A673 (cell line): ENCODE results near the gene LCP2. TPM values are rescaled to one million over a fixed set of nuclear protein-coding genes. Genes with fewer than 3 reads are reported as not detected.

Experiments
- BruUV-seq: library from RNA; stranded (reverse); fragments of 400-500 nt; replicated peaks from 2 replicates; lab custom pipeline; 2021; lab: Mats Ljungman, UMichigan
- CTCF ChIA-PET: fragments of 300-600 bp; sonication (Branson Sonifier 250); formaldehyde crosslinking; loops from one replicate; lab custom pipeline; 2022; ENCODE audit warnings: antibody characterized with exemption; lab: Charles Lee
- POLR2A ChIA-PET: fragments of 300-600 bp; sonication (Branson Sonifier 250); formaldehyde crosslinking; loops from one replicate; lab custom pipeline; 2022; ENCODE audit warnings: antibody characterized with exemption; ENCODE audit not compliant: low non-redundant PET; lab: Charles Lee
- DNase-seq: peaks from one replicate; pipeline ENCODE4 v3.0.0-alpha.2; 2015; ENCODE audit warnings: low spot score
- H3K27ac ChIP-seq: fragments of 200-600 bp; sonication (generic); 2 replicates; pipeline ENCODE4 v1.5.1; 2016; ENCODE audit warnings: mixed run types, low read depth, mild to moderate bottlenecking, mixed read lengths, antibody characterized with exemption, low read length; ENCODE audit not compliant: poor library complexity, severe bottlenecking
- H3K27me3 ChIP-seq: fragments of 200-600 bp; sonication (generic); replicated peaks from 2 replicates; pipeline ENCODE4 v1.6.1; 2017; ENCODE audit warnings: mixed run types, low read depth, mild to moderate bottlenecking, mixed read lengths, antibody characterized with exemption, low read length; ENCODE audit not compliant: insufficient read depth, poor library complexity
- H3K36me3 ChIP-seq: fragments of 200-600 bp; sonication (generic); 2 replicates; pipeline ENCODE4 v1.6.1; 2016; ENCODE audit warnings: mixed run types, mild to moderate bottlenecking, mixed read lengths, antibody characterized with exemption, low read length; ENCODE audit not compliant: insufficient read depth, poor library complexity, severe bottlenecking
- H3K4me1 ChIP-seq: fragments of 200-600 bp; sonication (generic); 2 replicates; pipeline ENCODE4 v1.6.1; 2017; ENCODE audit warnings: mixed run types, mild to moderate bottlenecking, mixed read lengths, antibody characterized with exemption, low read length; ENCODE audit not compliant: insufficient read depth, poor library complexity, severe bottlenecking
- H3K4me3 ChIP-seq: fragments of 200-600 bp; sonication (generic); 2 replicates; pipeline ENCODE4 v1.5.1; 2016; ENCODE audit warnings: low read depth, mixed run types, mild to moderate bottlenecking, mixed read lengths, low read length; ENCODE audit not compliant: poor library complexity, severe bottlenecking
- H3K9me3 ChIP-seq: fragments of 200-600 bp; sonication (generic); 2 replicates; pipeline ENCODE4 v1.6.1; 2016; ENCODE audit warnings: mixed run types, low read depth, mild to moderate bottlenecking, mixed read lengths, antibody characterized with exemption, low read length; ENCODE audit not compliant: poor library complexity, severe bottlenecking
- EZH2 ChIP-seq: fragments of 200-600 bp; sonication (generic); IDR thresholded peaks from 2 replicates; pipeline ENCODE4 v1.6.1; 2017; ENCODE audit warnings: borderline replicate concordance, low read depth, mild to moderate bottlenecking, mixed read lengths, antibody characterized with exemption, low read length; ENCODE audit not compliant: poor library complexity, severe bottlenecking
- intact Hi-C: fragments of 100-400 bp; cut with micrococcal nuclease; formaldehyde crosslinking; loops from one replicate; pipeline ENCODE4 v1.10.0; 2022; ENCODE audit not compliant: unreplicated experiment
- total RNA-seq: library from RNA; stranded (reverse); gene quantifications from 2 replicates; pipeline ENCODE4 v1.2.3, GENCODE V29; 2021
- TF ChIP-seq, protein P1 (sequence below): fragments of 300-800, 200-600 bp; sonication (generic); conservative IDR thresholded peaks from 2 replicates; pipeline ENCODE4 v1.5.1; 2017; ENCODE audit warnings: low read depth, mild to moderate bottlenecking, antibody characterized with exemption, low read length, moderate library complexity, mixed read lengths

Gene LCP2
- total RNA-seq, 1 experiment from 2014 or later: not detected

DNA sequence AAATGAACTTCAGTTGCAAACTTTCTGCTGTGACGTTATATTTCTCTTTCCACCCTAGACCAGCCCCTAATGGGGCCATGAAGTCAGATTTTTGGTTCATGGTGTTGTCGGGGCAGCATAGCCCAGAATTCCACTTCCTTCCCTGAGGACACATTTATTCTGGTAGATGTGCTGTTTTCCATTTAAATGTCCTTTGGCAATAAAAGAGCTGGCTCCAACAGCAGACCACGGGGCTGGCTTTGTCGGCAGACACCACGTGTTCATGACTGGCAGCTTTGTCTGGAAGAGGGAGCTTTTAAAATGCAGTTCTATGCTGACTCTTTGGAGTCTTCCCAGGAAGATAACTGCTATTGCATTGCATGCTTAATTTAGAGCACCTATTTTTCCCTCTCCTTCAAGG, 17.6 kb upstream of the LCP2 start:
- POLR2A ChIA-PET: no interaction called here
- Histone ChIP-seq H3K4me3 (no peak overlapping the region), H3K27ac (no peak overlapping the region), H3K36me3 (no peaks in the 10 kb centered on the region), H3K4me1 (peaks cover 8% of the 10 kb centered on the region), H3K9me3 (no peaks in the 10 kb centered on the region), H3K27me3 (no peaks in the 10 kb centered on the region)
- intact Hi-C loops: no loop called here
- CTCF ChIA-PET: no interaction called here
- TF ChIP-seq EZH2: no peak
- TF ChIP-seq, protein P1, sequence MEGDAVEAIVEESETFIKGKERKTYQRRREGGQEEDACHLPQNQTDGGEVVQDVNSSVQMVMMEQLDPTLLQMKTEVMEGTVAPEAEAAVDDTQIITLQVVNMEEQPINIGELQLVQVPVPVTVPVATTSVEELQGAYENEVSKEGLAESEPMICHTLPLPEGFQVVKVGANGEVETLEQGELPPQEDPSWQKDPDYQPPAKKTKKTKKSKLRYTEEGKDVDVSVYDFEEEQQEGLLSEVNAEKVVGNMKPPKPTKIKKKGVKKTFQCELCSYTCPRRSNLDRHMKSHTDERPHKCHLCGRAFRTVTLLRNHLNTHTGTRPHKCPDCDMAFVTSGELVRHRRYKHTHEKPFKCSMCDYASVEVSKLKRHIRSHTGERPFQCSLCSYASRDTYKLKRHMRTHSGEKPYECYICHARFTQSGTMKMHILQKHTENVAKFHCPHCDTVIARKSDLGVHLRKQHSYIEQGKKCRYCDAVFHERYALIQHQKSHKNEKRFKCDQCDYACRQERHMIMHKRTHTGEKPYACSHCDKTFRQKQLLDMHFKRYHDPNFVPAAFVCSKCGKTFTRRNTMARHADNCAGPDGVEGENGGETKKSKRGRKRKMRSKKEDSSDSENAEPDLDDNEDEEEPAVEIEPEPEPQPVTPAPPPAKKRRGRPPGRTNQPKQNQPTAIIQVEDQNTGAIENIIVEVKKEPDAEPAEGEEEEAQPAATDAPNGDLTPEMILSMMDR: no peak
- DNase-seq: no peak
- no TSS peak for BruUV-seq

- TF ChIP-seq, protein P1: no peak
- TF ChIP-seq EZH2: no peak
- no peak for DNase-seq
- Histone ChIP-seq H3K27me3 (no peaks in the 10 kb centered on the region), H3K36me3 (no peaks in the 10 kb centered on the region), H3K4me1 (peaks cover 8% of the 10 kb centered on the region), H3K9me3 (no peaks in the 10 kb centered on the region), H3K27ac (no peak overlapping the region), H3K4me3 (no peak overlapping the region)
- ChIA-PET POLR2A (no interaction called here), CTCF (no interaction called here)
- intact Hi-C loops: no loop called here
- no TSS peak for BruUV-seq
These were observed 17.0 kb upstream of the LCP2 start for GRCh38 chr5:170314541-170315095.

DNA sequence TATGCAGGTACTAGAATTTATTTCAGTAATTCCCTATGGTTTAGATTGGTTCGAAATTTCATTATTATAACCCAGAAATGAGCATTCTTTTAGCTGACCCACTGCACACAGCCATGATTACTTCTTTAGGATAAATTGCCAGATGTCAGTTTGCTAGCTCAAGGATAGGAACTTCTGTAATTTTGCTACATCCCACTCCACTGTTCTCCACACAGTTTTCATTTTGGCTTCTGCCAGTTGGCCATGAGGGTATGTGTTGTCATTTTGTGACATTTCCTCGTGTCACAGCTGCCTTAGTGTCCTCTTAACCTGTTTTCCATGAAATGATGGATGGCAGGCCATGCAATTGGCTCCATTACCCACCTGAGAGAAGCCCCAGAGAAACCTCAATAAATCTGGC, 16.2 kb upstream of the LCP2 start:
- no TSS peak for BruUV-seq
- Histone ChIP-seq H3K27ac (no peak overlapping the region), H3K36me3 (no peaks in the 10 kb centered on the region), H3K9me3 (no peaks in the 10 kb centered on the region), H3K4me1 (peaks cover 8% of the 10 kb centered on the region), H3K4me3 (no peak overlapping the region), H3K27me3 (no peaks in the 10 kb centered on the region)
- TF ChIP-seq EZH2: no peak
- TF ChIP-seq, protein P1: no peak
- CTCF ChIA-PET: no interaction called here
- DNase-seq: no peak
- intact Hi-C loops: no loop called here
- POLR2A ChIA-PET: no interaction called here
